HG03159 (cell line): ENCODE data around the gene AGAP1.

Experiments
- ATAC-seq: cut with Tn5 transposase; IDR thresholded peaks from one replicate; pipeline ENCODE4 v1.9.1; 2021; ENCODE audit warnings: mild to moderate bottlenecking, moderate library complexity; ENCODE audit not compliant: unreplicated experiment

AGAP1 gene

DNA sequence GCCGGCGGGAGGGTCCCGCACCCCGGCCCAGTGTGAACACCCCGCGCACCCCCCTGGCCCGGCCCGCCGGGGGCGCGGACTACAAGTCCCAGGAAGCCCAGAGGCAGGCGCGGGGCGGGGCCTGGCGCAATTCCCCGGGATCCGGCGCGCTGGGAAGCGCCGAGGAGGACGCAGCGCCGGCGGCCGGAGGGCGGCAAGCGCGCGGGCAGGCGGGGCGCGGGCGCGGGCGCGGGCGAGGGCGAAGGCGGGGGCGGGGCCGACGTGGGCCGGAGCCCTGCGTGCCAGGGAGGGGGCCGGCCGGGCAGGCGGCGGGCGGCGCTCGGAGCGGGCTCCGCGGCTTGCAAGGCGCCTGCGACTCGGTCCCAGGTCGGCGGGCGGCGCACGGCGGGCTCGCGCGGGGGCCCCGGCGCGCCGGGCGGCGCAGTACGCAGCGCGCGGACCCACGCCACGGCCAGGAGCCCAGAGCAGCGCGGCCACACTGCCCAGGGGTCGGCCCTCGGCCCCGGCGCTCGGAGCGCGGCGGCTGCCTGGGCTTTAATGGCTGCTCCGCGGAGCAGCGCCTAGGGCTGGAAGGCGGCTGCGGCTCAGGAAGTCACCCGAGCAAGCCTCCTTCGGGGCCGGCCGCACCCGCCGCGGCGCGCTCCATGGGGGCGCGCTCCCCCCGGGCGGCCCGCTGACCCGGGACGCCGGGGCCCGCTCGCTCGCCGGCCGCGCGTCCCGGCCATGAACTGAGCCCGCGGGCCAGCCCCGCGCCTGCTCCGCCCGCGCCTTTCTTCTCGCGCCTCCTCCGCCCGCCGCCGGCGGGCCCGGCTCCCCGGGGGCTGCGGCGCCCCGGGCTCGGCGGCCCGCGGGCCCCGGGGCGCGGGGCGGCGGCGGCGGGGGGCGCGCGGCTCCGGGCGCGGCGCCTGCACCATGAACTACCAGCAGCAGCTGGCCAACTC lies at the start of gene AGAP1:
AGAP1 (plus strand) TSS at position 269 of the 941 bp plus-strand sequence.
- ATAC-seq: no peak

DNA sequence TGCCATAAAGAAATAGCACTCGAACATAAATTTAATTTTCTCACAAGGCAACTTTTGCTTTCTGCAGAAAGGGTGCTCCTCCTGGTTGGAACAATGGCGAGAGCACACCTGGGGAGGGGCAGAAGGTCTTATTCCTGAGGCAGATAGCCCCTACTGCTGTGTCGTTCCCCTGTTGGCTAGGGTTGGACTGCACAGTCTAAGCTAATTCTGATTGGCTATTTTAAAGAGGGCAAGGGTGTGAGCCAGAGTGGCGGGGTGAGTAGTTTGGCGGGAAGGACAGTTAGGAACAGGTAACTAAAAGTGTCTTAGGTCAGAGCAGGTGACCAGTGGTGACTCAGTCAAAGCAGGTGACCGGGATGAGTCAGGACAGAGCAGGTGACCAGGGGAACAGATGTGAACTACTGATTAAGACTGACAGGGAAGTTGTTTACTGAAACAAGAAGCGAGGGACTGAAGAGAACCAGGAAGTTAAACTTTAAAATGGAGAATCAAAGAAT lies 49.7 kb upstream of the AGAP1 start:
- ATAC-seq: no peak

DNA sequence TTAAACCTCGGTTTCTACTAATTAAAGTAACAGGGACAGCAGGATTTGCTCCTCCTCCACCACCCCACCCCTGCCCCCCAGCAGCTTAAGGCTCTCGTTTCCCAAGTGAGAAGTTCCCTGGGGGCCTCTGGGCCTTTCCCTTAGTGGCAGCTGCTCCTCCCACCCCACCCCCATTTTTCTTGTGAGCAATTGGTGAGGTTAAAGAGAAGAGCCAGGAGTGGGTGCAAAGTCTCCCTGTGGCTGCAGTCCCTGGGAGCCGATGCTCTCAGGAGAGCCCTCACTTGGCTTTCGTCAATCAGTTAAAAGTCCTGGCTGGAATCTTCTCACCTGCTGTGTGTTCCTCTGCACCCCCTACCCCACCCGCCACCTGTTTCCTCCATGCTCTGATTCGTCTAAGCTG lies 48.7 kb upstream of the AGAP1 start:
- no peak for ATAC-seq

DNA sequence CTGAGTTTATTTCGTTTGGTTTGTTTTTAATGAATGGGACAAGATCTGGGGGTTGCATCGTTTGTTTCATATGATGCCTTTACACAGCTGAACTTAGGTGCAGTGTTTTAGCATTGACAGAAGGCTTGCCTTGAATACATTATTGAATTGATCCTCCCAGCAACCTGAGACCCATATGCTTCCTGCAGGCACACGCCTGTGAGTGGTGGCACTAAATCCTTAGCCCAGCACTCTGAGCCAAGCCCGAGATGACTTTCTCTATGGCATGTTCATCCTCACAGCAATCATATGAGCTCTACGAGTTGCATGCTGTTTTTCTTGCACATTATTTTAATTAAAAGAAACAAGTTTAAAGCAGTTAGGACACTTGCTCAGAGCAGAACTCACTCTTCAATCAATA lies 47.8 kb upstream of the AGAP1 start:
- no peak for ATAC-seq

DNA sequence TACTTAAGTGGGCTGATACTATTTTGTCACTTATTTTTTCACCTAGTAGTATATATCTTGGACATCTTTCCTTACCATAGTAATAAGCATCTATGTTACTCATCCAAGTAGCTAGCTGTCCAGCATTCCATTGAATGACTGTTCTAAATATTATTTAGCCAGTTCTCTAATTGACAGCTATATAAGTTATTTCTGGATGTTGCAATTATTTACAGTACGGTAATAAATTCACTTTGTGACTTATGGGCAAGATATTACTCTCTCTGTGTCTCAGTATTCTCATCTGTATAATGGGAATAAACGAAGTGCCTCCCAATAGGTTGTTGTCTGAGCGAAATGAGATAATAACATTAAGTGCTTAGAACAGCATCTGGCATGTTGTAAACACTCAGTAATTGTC lies 46.6 kb upstream of the AGAP1 start:
- no peak for ATAC-seq

DNA sequence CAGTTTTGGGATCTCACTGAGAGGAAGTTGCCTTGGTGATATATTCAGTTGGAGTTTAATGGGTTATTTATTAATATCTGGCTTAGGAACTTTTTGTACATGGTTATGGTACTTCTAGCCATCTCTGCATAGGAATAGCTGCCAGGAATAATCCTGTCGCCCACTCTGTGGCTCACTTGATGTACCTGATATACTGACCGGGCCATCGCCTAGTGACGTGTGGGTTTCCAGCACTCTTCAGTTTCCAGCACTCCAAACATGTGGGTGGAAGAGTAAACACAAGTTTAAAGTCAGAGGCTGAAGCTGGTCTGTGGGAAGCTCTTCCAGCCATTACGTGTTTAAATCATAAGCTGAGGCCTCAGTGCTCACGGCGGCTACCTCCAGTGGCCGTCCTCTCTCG lies 44.3 kb upstream of the AGAP1 start:
- ATAC-seq: no peak

DNA sequence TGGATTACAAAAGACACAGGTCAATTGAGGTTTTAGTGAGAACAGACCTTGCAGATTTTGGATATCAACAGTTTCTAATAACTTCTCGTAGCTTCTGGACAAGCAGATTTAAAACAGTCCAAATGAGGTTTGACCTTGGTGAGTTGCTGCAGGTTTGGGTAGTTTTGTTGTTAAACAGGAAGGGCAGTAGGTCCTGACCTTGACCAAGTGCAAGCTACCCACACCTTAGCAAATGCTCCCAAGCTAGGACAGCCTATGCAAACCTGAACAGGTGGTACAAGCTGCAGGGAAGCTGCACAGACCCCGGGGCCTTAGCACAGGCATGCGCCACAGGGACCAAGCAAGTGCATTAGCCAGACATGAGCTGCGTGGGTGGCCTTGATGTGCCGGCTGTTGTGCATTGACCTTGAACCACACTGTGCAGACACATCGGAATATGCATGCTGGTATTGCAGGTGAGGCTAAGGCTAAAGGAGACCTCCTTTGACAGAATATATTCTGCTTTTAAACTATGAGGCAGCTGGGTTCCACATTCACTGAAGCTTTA lies 40.2 kb upstream of the AGAP1 start:
- ATAC-seq: no peak

DNA sequence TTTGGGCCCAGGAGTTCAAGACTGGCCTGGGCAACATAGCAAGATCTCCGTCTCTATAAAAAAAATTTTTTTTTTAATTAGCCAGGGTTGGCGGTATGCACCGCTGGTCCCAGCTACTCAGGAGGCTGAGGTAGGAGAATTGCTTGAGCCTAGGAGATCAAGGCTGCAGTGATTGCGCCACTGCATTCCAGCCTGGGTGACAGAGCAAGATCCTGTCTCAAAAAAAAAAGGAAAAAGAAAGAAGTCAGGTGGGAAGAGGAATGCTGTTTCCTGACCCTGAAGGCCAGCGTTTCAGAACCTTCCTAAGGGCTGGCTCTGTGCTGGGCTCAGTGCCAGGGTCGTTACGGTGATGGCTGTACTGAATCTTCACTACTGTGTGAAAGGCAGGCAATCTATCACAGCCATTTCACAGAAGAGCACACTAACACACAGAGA lies 35.0 kb upstream of the AGAP1 start:
- no peak for ATAC-seq

DNA sequence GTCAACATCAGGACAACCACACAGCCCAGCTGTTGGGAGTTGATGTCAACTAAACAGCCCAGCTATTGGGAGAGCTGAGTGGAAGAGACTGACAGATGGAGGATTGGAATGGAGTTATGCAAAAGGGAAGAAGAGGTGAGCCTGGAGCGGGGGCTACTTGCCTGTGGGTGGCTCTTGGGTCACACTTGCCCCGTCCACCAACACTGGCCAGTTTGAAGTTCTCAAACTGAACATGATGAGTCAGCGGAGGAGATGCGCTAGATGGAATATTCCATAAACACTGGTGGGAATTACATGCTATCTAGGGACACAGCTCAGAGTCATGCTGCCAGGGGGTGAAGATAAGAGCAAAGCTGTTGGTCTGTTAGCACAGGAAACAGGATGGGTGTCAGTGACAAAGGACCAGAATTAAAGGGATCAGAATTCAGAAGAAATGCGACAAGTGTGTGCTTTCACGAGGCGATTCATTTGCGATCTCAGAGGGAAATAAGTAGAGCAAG lies 33.2 kb upstream of the AGAP1 start:
- ATAC-seq: no peak

DNA sequence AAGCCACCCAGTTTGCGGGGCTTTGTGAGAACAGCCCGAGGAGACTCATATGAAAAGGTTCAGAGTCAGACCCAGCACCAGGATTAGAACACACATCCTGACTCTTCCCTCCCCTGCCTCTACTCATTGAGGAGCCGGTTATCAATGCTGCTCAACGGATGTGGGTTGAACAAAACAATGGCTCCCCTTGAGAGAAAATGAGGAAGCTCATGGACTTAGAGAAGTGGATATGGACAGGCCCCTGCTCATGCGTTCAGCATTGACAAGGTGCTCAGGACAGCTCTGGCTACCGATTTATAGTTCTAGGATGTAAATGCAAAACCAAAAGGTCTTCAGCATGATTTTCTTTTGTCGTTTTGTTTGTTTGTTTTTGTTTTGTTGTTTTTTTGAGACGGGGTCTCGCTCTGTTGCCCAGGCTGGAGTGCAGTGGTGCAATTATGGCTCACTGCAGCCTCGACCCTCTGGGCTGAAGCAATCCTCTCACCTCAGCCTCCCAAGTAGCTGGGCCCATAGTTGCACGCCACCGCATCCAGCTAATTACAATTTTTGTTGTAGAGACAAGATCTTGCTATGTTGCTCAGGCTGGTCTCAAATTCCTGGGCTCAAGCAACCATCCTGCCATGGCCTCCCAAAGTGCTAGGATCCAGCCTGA lies 32.0 kb upstream of the AGAP1 start:
- ATAC-seq: no peak

DNA sequence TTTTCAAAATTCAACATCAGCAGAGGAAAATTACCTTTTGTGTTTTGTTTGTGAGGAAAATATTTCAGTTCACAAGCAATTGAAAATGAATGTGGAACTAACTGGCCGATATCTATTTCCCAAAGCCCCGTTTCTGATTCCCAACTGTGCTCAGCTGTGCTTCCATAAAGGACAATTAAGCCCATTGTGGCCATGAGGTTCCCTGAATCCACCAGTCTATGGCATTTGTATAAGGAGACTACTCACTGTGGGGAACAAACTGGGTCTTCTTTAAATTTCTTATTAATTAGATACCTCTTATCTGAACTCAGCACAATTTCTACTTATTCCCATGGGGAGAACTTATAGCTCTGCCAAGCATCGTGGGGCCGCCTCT lies 31.4 kb upstream of the AGAP1 start:
- ATAC-seq: no peak

DNA sequence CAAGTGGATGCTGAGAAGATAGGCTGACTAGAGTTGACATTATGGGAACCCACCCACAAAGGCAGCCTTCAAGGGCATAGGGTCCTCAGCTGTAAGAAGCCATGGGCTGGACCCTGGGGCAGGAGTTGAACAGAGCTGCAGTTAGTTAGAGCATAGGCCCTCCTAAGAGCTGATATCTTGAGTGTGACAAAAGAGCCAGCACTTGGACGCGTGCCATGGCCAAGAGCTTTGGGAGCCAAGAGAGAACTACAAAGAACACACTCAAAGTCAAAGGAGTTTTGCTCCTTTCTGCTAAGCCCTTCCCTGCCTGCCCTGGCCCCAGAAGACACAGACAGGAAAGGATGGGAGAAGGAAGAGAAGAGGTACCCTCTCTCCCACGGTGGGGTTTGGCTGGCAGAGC lies 29.9 kb upstream of the AGAP1 start:
- ATAC-seq: no peak

DNA sequence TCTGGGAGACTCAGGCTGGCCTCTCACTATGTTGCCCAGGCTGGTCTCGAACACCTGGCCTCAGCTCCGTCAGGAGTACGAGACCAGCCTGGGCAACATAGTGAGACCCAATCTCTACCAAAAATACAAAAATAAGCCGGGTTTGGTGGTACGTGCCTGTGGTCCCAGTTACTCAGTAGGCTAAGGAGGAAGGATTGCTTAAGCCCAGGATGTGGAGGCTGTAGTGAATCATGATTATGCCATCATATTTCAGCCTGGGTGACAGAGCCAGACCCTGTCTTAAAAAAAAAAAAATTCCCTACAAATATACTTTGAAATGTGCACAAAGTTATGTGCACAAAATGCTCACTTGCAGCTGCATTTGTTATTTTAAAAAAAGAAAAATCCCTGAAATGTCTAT lies 26.3 kb upstream of the AGAP1 start:
- ATAC-seq: no peak

DNA sequence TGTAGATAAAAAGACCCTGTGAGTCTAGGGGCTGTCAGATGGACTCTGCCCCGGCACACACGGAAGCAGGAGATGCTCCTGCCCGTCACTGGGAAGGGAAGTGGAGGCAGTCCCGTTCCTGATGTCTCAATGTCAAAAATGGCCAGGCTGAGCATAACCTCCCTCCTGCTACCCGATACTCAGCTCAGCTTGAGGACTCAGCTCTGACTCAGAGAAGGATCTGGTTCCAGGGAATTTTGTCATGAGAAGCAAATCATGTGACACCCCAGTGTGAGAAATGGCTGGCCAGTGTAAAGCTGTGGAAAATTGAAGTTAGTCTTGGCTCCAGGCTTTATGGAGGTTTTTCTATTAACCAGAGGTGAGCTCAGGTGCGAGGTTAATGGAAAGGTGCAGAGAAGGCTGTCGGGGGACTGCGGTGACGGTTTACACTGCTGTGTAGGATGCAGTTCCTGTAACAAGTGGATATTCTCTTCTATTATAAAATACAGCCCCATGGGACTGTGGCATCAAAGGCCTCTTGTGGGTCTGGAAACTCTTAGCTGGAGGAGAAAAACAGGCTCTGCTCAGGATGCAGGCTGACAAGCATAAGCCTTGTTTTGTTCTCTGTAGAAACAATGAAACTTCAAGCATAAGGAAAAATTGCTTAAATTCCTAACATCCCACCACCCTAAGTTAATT lies 24.7 kb upstream of the AGAP1 start:
- ATAC-seq: no peak

DNA sequence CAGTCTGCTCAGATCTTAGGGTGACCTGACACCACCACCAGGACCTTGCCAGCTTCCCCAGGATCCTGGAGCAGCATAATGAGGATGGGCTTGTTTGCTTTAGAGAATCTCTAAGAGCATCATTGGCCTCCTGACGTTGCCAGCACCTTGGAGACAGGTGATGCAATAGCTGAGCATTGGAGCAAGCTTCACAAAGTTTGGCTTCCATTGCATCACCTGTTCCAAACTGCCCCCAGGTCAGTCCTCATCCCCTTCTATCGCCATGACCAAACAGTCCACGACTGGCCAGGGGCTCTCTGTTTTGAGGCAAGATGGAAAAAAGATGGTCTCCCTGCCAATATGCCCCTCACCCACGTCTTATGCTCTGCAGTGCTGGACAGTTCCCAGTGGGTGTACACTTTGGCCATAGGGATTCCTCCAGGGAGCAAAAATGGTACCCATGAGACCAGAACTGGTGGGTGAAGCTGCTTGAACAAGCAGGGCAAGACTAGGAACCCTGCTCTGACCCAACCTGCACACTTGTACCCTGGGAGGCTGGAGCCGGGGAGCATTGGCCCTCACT lies 22.6 kb upstream of the AGAP1 start:
- no peak for ATAC-seq

DNA sequence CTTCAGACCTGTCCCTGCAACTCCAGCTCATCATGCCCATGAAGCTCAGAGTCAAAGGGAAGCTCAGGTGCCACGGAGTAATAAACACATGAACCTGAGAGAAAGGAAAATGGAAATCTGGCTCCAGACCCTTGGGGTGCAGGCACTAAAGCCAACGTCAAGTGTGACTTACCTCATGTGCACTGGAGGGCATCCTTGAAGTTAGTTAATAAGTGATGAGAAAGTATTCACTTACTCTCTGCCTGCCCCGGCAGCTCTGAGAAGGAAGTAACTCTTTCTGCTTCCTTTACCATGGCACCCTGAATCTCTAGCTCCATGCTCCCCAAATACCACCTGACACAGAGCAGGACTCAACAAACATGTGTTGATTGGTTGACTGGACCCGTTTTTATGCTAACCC lies 21.4 kb upstream of the AGAP1 start:
- no peak for ATAC-seq

DNA sequence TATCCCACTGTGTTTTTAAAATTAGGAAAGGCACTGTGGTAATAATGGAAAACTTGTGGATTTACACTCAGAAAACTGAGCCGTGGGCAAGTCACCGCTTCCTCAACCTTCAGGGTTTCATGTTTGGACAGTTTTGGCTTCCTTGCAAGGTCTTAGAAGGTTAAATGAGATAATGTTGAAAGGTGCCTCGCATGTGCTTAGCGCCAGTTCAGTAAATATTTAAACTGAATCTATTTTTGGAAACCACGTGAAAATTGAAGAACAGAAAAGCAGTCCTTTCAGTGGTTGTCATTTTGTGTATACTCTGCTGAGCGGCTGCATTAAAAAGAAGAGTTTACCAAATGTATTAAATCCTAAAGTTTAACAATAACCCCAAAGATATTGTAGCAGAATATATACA lies 15.2 kb upstream of the AGAP1 start:
- ATAC-seq: no peak

DNA sequence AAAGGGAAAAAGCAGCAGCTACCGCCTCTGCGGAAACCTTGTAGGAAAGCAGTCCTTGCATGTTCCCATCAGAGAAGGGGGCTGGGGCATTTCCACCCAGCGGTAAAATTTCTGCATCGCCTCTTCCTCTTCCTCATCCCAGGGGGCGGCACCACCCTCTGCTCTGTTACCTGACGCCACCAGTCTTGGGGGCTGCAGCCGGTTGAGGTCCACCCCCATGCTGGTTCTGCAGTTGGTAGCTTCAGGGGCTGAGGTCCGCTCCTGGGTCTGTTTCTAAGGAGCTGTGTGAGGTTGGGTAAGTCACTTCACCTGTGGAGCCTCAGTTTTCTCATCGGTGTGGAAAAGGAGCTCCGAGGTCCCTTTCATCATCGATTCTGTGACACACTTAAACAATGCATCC lies 14.2 kb upstream of the AGAP1 start:
- no peak for ATAC-seq

DNA sequence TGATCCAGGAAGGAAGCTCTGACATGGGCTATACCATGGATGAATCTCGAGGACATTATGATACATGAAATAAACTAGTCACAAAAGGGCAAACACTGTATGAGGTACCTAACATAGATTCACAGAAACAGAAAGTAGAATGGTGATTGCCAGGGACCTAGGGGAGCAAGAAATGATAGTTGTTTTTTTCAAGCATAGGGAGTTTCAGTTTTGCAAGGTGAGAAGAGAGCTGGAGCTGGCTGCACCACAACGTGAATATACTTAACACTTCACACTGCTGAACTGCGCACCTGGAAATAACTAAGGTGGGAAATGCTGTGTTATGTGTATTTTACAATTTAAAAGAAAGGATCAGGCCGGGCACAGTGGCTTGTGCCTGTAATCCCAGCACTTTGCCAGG lies 13.2 kb upstream of the AGAP1 start:
- no peak for ATAC-seq

DNA sequence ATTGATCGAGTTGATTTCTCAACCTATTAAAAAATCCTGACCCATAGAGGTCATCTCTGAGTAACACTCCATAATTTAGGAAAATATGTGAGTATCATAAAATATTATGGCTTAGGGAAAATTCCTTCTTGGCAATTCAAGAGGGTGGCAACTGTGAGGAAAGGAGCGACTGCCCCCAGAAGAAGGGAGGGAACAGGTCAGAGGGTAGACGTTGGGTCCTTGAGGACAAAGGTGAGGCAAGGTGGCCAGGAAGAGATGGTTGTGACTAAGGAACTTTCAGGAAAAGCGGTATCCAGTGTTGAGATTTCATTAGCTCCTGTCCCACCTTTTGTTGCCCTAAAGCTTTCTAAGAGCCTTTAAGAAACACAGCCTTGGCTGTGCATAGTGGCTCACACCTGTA lies 10.5 kb upstream of the AGAP1 start:
- ATAC-seq: no peak

DNA sequence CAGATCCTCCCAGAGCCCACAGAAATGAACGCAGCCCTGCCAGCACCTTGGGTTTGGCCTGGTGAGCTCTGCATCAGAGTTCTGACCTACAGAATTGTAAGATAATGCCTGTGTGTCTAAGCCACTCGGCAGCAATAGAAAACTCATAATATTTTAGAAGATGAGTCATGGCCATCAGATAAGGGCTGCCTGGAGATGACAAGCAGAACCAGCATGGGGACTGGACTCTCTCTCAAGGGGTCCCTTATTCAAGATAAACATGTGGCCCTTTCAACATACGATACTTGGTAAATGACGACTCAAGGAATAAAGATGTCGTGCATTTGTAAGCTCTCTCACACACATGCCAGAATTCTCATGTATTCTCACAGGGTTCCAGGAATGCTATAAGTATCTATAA lies 8.5 kb upstream of the AGAP1 start:
- no peak for ATAC-seq
